DOHH2 (cell line): ENCODE data around the gene MGAT4B.

Source experiments
- H3F3A ChIP-seq: fragments of 200-600 bp; sonication (generic), shearing (Covaris generic); 2 replicates; pipeline ENCODE4 v1.6.0; 2016; ENCODE audit warnings: antibody characterized with exemption, mild to moderate bottlenecking; ENCODE audit not compliant: control insufficient read depth, insufficient read depth
- H3K27ac ChIP-seq: fragments of 200-600 bp; sonication (generic); 2 replicates; pipeline ENCODE4 v1.5.1; 2014; ENCODE audit warnings: low read depth, mild to moderate bottlenecking, low read length, moderate library complexity
- H3K27me3 ChIP-seq: fragments of 200-600 bp; sonication (generic); 2 replicates; pipeline ENCODE4 v1.6.1; 2014; ENCODE audit warnings: mild to moderate bottlenecking, low read length, mixed read lengths; ENCODE audit not compliant: control insufficient read depth
- H3K36me3 ChIP-seq: fragments of 200-600 bp; sonication (generic); 2 replicates; pipeline ENCODE4 v1.6.1; 2014; ENCODE audit warnings: mild to moderate bottlenecking, low read length, moderate library complexity, mixed read lengths; ENCODE audit not compliant: control insufficient read depth
- H3K4me1 ChIP-seq: fragments of 200-600 bp; sonication (generic); 2 replicates; pipeline ENCODE4 v1.6.1; 2014; ENCODE audit warnings: mild to moderate bottlenecking, low read length, mixed read lengths; ENCODE audit not compliant: control insufficient read depth
- H3K4me2 ChIP-seq: fragments of 200-600 bp; sonication (generic); 2 replicates; pipeline ENCODE4 v1.6.0; 2014; ENCODE audit warnings: mild to moderate bottlenecking, low read length, moderate library complexity
- H3K4me3 ChIP-seq: fragments of 200-600 bp; sonication (generic); 2 replicates; pipeline ENCODE4 v1.5.1; 2014; ENCODE audit warnings: mild to moderate bottlenecking, low read length, mixed read lengths
- H3K79me2 ChIP-seq: fragments of 200-600 bp; sonication (generic); 2 replicates; pipeline ENCODE4 v1.6.1; 2014; ENCODE audit warnings: mild to moderate bottlenecking, low read length, mixed read lengths; ENCODE audit not compliant: control insufficient read depth
- H3K9me2 ChIP-seq: fragments of 200-600 bp; sonication (generic); replicated peaks from 2 replicates; pipeline ENCODE4 v1.6.1; 2014; ENCODE audit warnings: mild to moderate bottlenecking, low read length, mixed read lengths; ENCODE audit not compliant: control insufficient read depth
- H3K9me3 ChIP-seq: fragments of 200-600 bp; sonication (generic); 2 replicates; pipeline ENCODE4 v1.6.1; 2014; ENCODE audit warnings: antibody characterized with exemption, low read length, mixed read lengths; ENCODE audit not compliant: control insufficient read depth, insufficient read depth
- H4K20me1 ChIP-seq: fragments of 200-600 bp; sonication (generic); 2 replicates; pipeline ENCODE4 v1.6.0; 2014; ENCODE audit warnings: low read depth, mild to moderate bottlenecking, antibody characterized with exemption, low read length, moderate library complexity; ENCODE audit not compliant: control insufficient read depth, insufficient read depth
- EZH2phosphoT487 ChIP-seq: fragments of 200-600 bp; sonication (generic); IDR thresholded peaks from 2 replicates; pipeline ENCODE4 v1.6.1; 2017; ENCODE audit warnings: borderline replicate concordance, mild to moderate bottlenecking, antibody characterized with exemption, low read length, moderate library complexity, mixed read lengths
- TF ChIP-seq, protein P1 (sequence below): fragments of 200-600 bp; sonication (generic); IDR thresholded peaks from one replicate; pipeline ENCODE4 v1.5.1; 2014; ENCODE audit warnings: antibody characterized with exemption, mild to moderate bottlenecking, low read depth, low read length; ENCODE audit not compliant: poor library complexity, severe bottlenecking

MGAT4B gene

GRCh38 chr5:179806250-179807048 is at the start of gene MGAT4B:
TSS of gene MGAT4B (minus strand) at chr5:179806866. CDS start at chr5:179806583, 283 bp downstream.
- Histone ChIP-seq H3K9me2 (no peaks in the 10 kb centered on the region), H3K27ac (peak within 1 kb of the TSS; percentile 19; the same call in 1 of the 2 replicates), H3K4me2 (peak within 1 kb of the TSS; percentile 95), H3F3A (peaks cover 6% of the 10 kb centered on the region; the same call in 1 of the 2 replicates), H3K36me3 (peaks cover 1% of the 10 kb centered on the region), H3K4me3 (peak within 1 kb of the TSS; percentile 71), H3K4me1 (peaks cover 26% of the 10 kb centered on the region), H3K79me2 (peaks cover 37% of the 10 kb centered on the region), H3K27me3 (no peaks in the 10 kb centered on the region), H3K9me3 (no peaks in the 10 kb centered on the region), H4K20me1 (no peaks in the 10 kb centered on the region)
- TF ChIP-seq, protein P1, sequence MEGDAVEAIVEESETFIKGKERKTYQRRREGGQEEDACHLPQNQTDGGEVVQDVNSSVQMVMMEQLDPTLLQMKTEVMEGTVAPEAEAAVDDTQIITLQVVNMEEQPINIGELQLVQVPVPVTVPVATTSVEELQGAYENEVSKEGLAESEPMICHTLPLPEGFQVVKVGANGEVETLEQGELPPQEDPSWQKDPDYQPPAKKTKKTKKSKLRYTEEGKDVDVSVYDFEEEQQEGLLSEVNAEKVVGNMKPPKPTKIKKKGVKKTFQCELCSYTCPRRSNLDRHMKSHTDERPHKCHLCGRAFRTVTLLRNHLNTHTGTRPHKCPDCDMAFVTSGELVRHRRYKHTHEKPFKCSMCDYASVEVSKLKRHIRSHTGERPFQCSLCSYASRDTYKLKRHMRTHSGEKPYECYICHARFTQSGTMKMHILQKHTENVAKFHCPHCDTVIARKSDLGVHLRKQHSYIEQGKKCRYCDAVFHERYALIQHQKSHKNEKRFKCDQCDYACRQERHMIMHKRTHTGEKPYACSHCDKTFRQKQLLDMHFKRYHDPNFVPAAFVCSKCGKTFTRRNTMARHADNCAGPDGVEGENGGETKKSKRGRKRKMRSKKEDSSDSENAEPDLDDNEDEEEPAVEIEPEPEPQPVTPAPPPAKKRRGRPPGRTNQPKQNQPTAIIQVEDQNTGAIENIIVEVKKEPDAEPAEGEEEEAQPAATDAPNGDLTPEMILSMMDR: no peak
- TF ChIP-seq EZH2phosphoT487: no peak

DNA sequence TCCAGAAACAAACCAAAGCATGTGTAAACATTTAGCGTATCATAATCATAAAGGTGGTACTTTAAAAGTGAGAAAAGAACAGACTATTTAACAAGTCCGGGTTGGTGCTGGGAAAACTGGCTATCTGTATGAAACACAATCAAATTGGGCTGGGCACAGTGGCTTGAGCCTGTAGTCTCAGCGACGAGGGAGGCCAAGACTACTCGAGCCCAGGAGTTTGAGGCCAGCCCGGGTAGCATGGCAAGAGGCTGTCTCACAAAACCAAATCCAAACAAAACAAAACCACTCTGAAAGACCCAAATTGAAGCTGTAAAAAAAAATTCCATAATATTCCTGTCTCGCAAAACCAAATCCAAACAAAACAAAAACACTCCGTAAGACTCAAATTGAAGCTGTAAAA is 47.7 kb upstream of the MGAT4B start:
- no peak overlapping the region for H3K4me3 ChIP-seq
- peaks cover 42% of the 10 kb centered on the region for H3K4me1 ChIP-seq
- H3K36me3 ChIP-seq: peaks cover 26% of the 10 kb centered on the region
- H3K9me3 ChIP-seq: no peaks in the 10 kb centered on the region
- no peak for TF ChIP-seq EZH2phosphoT487
- TF ChIP-seq, protein P1: no peak
- H3F3A ChIP-seq: peaks cover 4% of the 10 kb centered on the region
- no peak overlapping the region for H3K4me2 ChIP-seq
- H3K9me2 ChIP-seq: no peaks in the 10 kb centered on the region
- no peaks in the 10 kb centered on the region for H4K20me1 ChIP-seq
- no peaks in the 10 kb centered on the region for H3K27me3 ChIP-seq
- peaks cover 38% of the 10 kb centered on the region for H3K79me2 ChIP-seq
- no peak overlapping the region for H3K27ac ChIP-seq

DNA sequence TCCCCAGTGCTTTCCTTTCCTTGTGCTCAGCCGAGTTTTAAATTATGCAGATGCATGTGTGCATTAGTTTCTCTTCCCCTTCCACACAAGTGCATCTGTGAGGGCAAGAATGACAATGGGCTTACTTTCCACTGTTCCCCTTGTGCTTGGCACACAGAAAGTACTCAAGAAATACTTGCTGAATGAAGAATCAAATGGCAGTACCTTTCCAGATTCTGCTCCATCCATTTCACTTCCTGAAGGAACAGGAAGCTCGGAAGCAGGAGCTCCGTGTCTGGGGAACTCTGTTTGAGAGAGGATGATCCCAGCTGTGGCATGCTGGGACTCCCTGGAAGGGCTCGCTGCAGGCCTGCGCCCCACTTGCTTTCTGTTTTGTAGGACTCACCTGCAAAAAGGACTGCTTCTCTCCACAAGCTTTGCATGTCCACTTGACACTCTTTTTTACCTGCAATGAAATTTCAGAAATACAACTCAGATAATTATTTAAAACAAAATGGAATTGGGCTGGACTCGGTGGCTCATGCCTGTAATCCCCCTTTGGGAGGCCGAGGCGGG is 46.4 kb upstream of the MGAT4B start:
- Histone ChIP-seq H3K36me3 (peaks cover 34% of the 10 kb centered on the region), H3K27me3 (no peaks in the 10 kb centered on the region), H3K9me2 (no peaks in the 10 kb centered on the region), H3K79me2 (peaks cover 33% of the 10 kb centered on the region), H3K4me2 (peak overlapping the region; percentile 59), H3K9me3 (no peaks in the 10 kb centered on the region), H3F3A (peaks cover 4% of the 10 kb centered on the region), H3K4me3 (peak overlapping the region; percentile 40), H3K4me1 (peaks cover 39% of the 10 kb centered on the region), H4K20me1 (no peaks in the 10 kb centered on the region), H3K27ac (peak overlapping the region; percentile 67)
- TF ChIP-seq EZH2phosphoT487: no peak
- TF ChIP-seq, protein P1: no peak
